Uterus (tissue), 2 donors: Measurements from ENCODE around the gene NEBL.

Source experiments
- CTCF ChIP-seq, 4 experiments: fragments of 200-600 bp in 2 of 4; fragments of 450-650 bp in 2 of 4; sonication (generic) in 2 of 4; IDR thresholded peaks; one replicate each; pipeline ENCODE4 v1.5.1; 2016 to 2019; ENCODE audit warnings: antibody characterized with exemption in 4 of 4, mild to moderate bottlenecking in 2 of 4, moderate library complexity in 1 of 4
- POLR2A ChIP-seq, 2 donors: fragments of 450-650 bp; IDR thresholded peaks; one replicate each; pipeline ENCODE4 v1.6.1; 2016; ENCODE audit warnings: antibody characterized with exemption in 2 of 2, mild to moderate bottlenecking in 1 of 2, moderate library complexity in 1 of 2

- TF ChIP-seq CTCF (IDR thresholded peaks at IDR 0.05) (no peak), POLR2A (IDR thresholded peaks at IDR 0.05) (no peak)
Observed at GRCh38 chr10:20767028-20767427, 130.1 kb downstream of the NEBL start.
